Smooth muscle cell (in vitro differentiated cells): Measurements from ENCODE around the gene MAP2K3. TPM values are rescaled to one million over a fixed set of nuclear protein-coding genes. Genes with fewer than 3 reads are reported as not detected.

Source experiments
- DNase-seq: peaks from one replicate; lab custom pipeline; 2025; ENCODE audit not compliant: unreplicated experiment; lab: John Stamatoyannopoulos, UW
- H2AFZ ChIP-seq: fragments of 200-600 bp; sonication (generic); 2 replicates; pipeline ENCODE4 v1.6.0; 2016; ENCODE audit warnings: antibody characterized with exemption, low read depth, mild to moderate bottlenecking
- H3F3A ChIP-seq: fragments of 200-600 bp; sonication (generic); 2 replicates; pipeline ENCODE4 v1.6.0; 2017; ENCODE audit warnings: antibody characterized with exemption, low read depth
- H3K27ac ChIP-seq: fragments of 200-600 bp; sonication (generic); 2 replicates; pipeline ENCODE4 v1.5.1; 2016; ENCODE audit warnings: low read depth, mild to moderate bottlenecking
- H3K27me3 ChIP-seq: fragments of 200-600 bp; sonication (generic); 2 replicates; pipeline ENCODE4 v1.6.1; 2016; ENCODE audit warnings: low read depth, mild to moderate bottlenecking
- H3K36me3 ChIP-seq: fragments of 200-600 bp; sonication (generic); 2 replicates; pipeline ENCODE4 v1.5.1; 2016; ENCODE audit warnings: low read depth
- H3K4me1 ChIP-seq: fragments of 200-600 bp; sonication (generic); 2 replicates; pipeline ENCODE4 v1.5.1; 2016; ENCODE audit warnings: low read depth
- H3K4me2 ChIP-seq: fragments of 200-600 bp; sonication (generic); 2 replicates; pipeline ENCODE4 v1.6.0; 2016; ENCODE audit warnings: mild to moderate bottlenecking
- H3K4me3 ChIP-seq: fragments of 200-600 bp; sonication (generic); 2 replicates; pipeline ENCODE4 v1.5.1; 2016; ENCODE audit warnings: mild to moderate bottlenecking
- H3K79me2 ChIP-seq: fragments of 200-600 bp; sonication (generic); 2 replicates; pipeline ENCODE4 v1.6.0; 2016; ENCODE audit warnings: low read depth, mild to moderate bottlenecking
- H3K9ac ChIP-seq: fragments of 200-600 bp; sonication (generic); 2 replicates; pipeline ENCODE4 v1.6.0; 2016; ENCODE audit warnings: low read depth
- H3K9me3 ChIP-seq: fragments of 200-600 bp; sonication (generic); replicated peaks from 2 replicates; pipeline ENCODE4 v1.5.1; 2016; ENCODE audit warnings: low read depth
- H4K20me1 ChIP-seq: fragments of 200-600 bp; sonication (generic); 2 replicates; pipeline ENCODE4 v1.6.0; 2016; ENCODE audit warnings: low read depth
- WGBS: methylation state at CpG from one replicate; pipeline ENCODE4 v1.1.7; 2016; ENCODE audit warnings: low lambda C conversion rate; 5-methylcytosine and 5-hydroxymethylcytosine counted together
- polyA plus RNA-seq: library from polyadenylated mRNA; unstranded; fragments of >200 nt; fragmentation: Nextera tagmentation; extraction: Ambion mirVana; gene quantifications from 2 replicates; pipeline ENCODE4 v1.2.1, GENCODE V29; 2016
- total RNA-seq: library from RNA; depleted of rRNA; stranded (reverse); fragments of >200 nt; gene quantifications from 2 replicates; pipeline ENCODE4 v1.2.3, GENCODE V29; 2014
- TF ChIP-seq, protein P1 (sequence below): fragments of 200-600 bp; sonication (generic); IDR thresholded peaks from 2 replicates; pipeline ENCODE4 v1.5.1; 2017; ENCODE audit warnings: borderline replicate concordance, mild to moderate bottlenecking, antibody characterized with exemption; ENCODE audit not compliant: insufficient read depth, poor library complexity, severe bottlenecking

Gene MAP2K3
- total and polyA plus RNA-seq, 2 experiments from 2014 or later = 14.2 to 53.8 TPM

GRCh38 chr17:21361020-21361809 lies 76.7 kb downstream of the MAP2K3 start:
- Histone ChIP-seq H3K9ac (no peak overlapping the region), H3K4me2 (no peak overlapping the region), H3K4me3 (no peak overlapping the region), H3K36me3 (no peaks in the 10 kb centered on the region), H3K27ac (no peak overlapping the region), H3K27me3 (no peaks in the 10 kb centered on the region), H3K79me2 (no peaks in the 10 kb centered on the region), H3K4me1 (peaks cover 7% of the 10 kb centered on the region), H2AFZ (no peak overlapping the region), H4K20me1 (no peaks in the 10 kb centered on the region), H3F3A (no peaks in the 10 kb centered on the region), H3K9me3 (no peaks in the 10 kb centered on the region)
- WGBS = 86% methylated on average over 4 of the region's 5 CpGs
- DNase-seq = no peak
- TF ChIP-seq, protein P1, sequence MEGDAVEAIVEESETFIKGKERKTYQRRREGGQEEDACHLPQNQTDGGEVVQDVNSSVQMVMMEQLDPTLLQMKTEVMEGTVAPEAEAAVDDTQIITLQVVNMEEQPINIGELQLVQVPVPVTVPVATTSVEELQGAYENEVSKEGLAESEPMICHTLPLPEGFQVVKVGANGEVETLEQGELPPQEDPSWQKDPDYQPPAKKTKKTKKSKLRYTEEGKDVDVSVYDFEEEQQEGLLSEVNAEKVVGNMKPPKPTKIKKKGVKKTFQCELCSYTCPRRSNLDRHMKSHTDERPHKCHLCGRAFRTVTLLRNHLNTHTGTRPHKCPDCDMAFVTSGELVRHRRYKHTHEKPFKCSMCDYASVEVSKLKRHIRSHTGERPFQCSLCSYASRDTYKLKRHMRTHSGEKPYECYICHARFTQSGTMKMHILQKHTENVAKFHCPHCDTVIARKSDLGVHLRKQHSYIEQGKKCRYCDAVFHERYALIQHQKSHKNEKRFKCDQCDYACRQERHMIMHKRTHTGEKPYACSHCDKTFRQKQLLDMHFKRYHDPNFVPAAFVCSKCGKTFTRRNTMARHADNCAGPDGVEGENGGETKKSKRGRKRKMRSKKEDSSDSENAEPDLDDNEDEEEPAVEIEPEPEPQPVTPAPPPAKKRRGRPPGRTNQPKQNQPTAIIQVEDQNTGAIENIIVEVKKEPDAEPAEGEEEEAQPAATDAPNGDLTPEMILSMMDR = no peak

DNA sequence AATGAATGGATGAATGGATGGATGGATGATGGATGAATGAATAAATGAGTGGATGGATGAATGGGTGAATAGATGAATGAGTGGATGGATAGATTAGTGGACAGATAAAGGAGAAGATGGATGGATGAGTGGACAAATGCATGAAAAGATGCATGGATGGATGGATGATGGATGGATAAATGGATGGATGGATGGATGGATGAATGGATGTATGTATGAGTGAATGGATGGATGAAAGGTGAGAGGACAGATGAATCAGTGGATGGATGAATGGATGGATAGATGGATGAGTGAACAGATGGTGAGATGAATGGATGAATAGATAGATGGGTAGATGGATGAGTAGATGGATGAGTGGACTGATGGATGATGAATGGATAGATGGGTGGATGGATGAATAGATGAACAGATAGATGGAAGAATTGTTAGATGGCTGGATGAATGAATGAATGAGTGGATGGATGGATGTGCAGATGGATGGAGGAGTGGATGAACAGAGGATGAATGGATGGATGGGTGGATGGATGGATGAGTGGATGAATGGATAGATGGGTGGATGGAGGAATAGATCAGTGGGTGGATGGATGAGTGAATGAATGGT lies 77.9 kb downstream of the MAP2K3 start:
- no peaks in the 10 kb centered on the region for H3K9me3 ChIP-seq
- peaks cover 5% of the 10 kb centered on the region for H3K27me3 ChIP-seq
- no peaks in the 10 kb centered on the region for H3K36me3 ChIP-seq
- H3K79me2 ChIP-seq = no peaks in the 10 kb centered on the region
- H3K9ac ChIP-seq = no peak overlapping the region
- H4K20me1 ChIP-seq = no peaks in the 10 kb centered on the region
- H3K27ac ChIP-seq = no peak overlapping the region
- no peak overlapping the region for H3K4me3 ChIP-seq
- peaks cover 7% of the 10 kb centered on the region for H3K4me1 ChIP-seq
- H2AFZ ChIP-seq = no peak overlapping the region
- TF ChIP-seq, protein P1 = no peak
- no peak for DNase-seq
- no peaks in the 10 kb centered on the region for H3F3A ChIP-seq
- H3K4me2 ChIP-seq = no peak overlapping the region

- Histone ChIP-seq H3K4me1 (peaks cover 7% of the 10 kb centered on the region), H3K36me3 (no peaks in the 10 kb centered on the region), H3K4me3 (no peak overlapping the region), H3K9me3 (no peaks in the 10 kb centered on the region), H3K27me3 (peaks cover 7% of the 10 kb centered on the region), H3K79me2 (no peaks in the 10 kb centered on the region), H4K20me1 (no peaks in the 10 kb centered on the region), H3F3A (no peaks in the 10 kb centered on the region), H2AFZ (no peak overlapping the region), H3K27ac (no peak overlapping the region), H3K4me2 (no peak overlapping the region), H3K9ac (no peak overlapping the region)
- WGBS = 92% methylated on average over 9 of the region's 9 CpGs
- TF ChIP-seq, protein P1 = no peak
- DNase-seq = no peak
Measured at GRCh38 chr17:21363776-21364642, 79.5 kb downstream of the MAP2K3 start.

Other genes starting within 250 kb of the MAP2K3 start
- gene USP22, start 241.7 kb upstream of the MAP2K3 start, total RNA-seq = 136 and 151 TPM in 2 replicates
- 79.3 and 85.1 TPM in 2 replicates for gene USP22, start 241.7 kb upstream of the MAP2K3 start, polyA plus RNA-seq
- gene DHRS7B, start 157.7 kb upstream of the MAP2K3 start, total RNA-seq = 27.9 and 32.5 TPM in 2 replicates
- 30.0 and 36.8 TPM in 2 replicates for gene DHRS7B, start 157.7 kb upstream of the MAP2K3 start, polyA plus RNA-seq
- 23.1 and 24.0 TPM in 2 replicates for gene TMEM11, start 70.5 kb upstream of the MAP2K3 start, total RNA-seq
- gene TMEM11, start 70.5 kb upstream of the MAP2K3 start, polyA plus RNA-seq = 80.3 and 95.4 TPM in 2 replicates
- gene NATD1, start 31.3 kb upstream of the MAP2K3 start, total RNA-seq = 2.2 and 3.4 TPM in 2 replicates
- 2.7 and 4.3 TPM in 2 replicates for gene NATD1, start 31.3 kb upstream of the MAP2K3 start, polyA plus RNA-seq
- 0.04 TPM in 2 replicates for gene KCNJ12, start 91.6 kb downstream of the MAP2K3 start, total RNA-seq
- gene KCNJ12, start 91.6 kb downstream of the MAP2K3 start, polyA plus RNA-seq = 0.18 and 1.0 TPM in 2 replicates